Caki2 (cell line): Measurements from ENCODE around the gene RUNX1. TPM values are rescaled to one million over a fixed set of nuclear protein-coding genes. Genes with fewer than 3 reads are reported as not detected.

ENCODE experiments used
- DNase-seq: peaks from one replicate; pipeline ENCODE4 v3.0.0-alpha.2; 2015; ENCODE audit warnings: low read depth
- in situ Hi-C: cut with HindIII; loops from 2 replicates; pipeline ENCODE4 v1.10.0; 2016; ENCODE audit warnings: low sequenced_read_pairs, low pct_unique_long_range_greater_than_20kb, mixed read lengths
- total RNA-seq: library from RNA; depleted of rRNA; stranded (reverse); fragments of >200 nt; shearing (Covaris generic); gene quantifications from 2 replicates; pipeline ENCODE4 v1.2.3, GENCODE V29; 2014; ENCODE audit warnings: low replicate concordance

RUNX1 gene
- total RNA-seq, 1 experiment from 2014 or later, result 4.8 TPM

DNA sequence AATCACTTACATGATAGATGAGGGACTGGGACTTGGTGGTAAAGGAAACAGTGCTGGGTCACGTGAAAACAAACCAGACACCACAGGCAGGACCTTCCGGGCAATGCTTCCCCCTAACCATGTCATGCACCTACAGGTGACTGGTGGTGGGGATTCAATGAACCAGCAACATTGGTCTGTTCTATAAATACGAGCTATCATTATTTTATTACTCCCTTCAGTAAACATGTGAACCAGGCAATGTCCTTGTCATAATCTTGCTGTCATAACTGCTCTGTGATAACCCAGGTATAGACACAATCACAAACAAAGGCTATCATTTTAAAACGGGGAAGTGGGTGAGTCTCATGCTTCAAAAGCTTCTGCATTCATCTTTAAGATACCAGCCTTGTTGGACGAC is 226.9 kb downstream of the RUNX1 start:
- DNase-seq, result no peak

DNA sequence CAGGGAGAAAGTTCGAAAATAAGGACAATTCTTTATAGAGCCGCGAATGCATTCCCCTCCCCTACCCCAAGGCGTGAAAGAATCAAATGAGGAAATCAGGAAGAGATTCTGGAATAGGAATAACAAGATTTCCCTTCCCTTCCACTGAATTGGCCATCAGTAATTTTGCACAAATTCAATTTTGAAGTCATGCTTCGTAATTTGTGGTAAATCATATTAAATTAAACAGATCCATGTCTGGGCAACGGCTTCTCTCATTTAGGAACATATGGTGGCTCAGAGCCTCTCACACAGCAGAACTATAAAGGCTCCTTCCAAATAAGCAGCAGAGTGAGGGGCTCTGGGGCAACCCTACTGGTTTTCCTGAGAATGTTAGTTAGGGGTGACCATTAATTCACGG is 227.4 kb downstream of the RUNX1 start:
- in situ Hi-C loops, result no loop called here
- no peak for DNase-seq

More for the DNA sequence above, 226.9 kb downstream of the RUNX1 start:
- in situ Hi-C loops, result no loop called here

DNA sequence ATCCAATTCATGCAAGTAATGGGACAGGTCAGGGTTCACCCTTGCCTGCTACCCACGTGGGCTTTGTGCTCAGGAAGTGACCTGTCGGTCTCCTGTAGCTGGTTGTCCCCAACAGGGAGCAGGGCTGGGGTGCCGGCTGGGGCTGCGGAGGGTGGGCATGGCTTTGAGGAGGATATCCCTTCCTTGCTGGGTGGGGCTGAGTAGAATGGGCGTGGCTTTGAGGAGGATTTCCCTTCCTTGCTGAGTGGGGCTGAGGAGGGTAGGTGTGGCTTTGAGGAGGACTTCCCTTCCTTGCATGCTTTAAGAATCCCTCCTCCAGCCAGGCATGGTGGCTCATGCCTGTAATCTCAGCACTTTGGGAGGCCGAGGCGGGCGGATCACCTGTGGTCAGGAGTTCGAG is 229.1 kb downstream of the RUNX1 start:
- DNase-seq, result no peak
- in situ Hi-C loops, result no loop called here

DNA sequence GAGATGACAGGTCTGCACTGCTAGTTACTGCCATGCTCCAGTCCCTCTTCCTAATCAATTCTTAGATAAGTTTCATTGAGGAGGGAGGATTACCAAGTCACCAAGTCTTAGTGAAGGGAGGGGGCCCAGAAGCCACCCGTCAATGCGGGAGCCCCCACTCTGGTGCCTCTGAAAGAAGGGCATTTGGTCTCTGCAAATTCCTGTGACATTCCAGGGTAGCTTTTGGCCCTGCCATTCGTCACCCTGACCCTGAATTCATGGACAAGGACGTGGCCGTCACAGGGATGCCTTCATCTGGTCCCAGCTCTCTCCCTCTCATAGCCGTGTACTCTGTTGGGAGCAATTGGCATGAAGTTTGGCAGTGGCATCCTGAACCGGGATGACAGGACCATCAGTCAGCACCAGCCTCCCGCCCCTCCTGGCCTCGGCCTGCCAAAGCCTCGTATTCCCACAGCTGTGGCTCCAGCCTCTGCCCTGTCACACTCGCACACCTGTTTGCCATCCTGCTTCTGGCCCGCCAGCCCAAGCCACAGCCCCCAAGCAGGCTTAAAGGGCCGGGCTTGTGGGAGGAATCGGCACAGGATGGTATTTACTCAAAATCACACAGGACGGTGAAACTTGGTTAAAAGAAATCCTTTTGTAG is 229.6 kb downstream of the RUNX1 start:
- no peak for DNase-seq
- in situ Hi-C loops, result no loop called here

DNA sequence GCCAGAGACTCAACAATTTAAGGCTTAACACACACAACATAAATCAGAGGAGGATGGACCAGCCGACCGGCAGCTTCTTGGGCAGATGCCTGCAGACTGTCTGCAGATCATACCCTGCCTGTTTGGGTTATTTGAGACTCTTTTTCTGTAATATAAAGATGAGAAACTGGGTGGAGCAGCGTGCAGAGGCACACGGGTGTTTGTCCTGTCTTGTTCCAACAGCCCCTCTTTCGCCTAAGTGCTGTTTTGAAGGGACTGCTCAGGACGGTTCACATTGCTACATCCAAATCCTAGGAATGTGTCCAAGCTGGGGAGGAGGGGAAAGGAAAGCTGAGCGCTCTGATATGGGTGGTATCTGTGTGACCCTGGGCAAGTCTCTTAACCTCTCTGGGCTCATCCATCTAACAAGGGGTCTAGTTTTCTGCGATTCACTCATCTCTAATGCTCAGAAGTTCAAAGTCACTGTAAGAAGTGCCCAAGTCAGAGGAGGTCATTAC is 230.4 kb downstream of the RUNX1 start:
- in situ Hi-C loops, result no loop called here
- DNase-seq, result no peak

DNA sequence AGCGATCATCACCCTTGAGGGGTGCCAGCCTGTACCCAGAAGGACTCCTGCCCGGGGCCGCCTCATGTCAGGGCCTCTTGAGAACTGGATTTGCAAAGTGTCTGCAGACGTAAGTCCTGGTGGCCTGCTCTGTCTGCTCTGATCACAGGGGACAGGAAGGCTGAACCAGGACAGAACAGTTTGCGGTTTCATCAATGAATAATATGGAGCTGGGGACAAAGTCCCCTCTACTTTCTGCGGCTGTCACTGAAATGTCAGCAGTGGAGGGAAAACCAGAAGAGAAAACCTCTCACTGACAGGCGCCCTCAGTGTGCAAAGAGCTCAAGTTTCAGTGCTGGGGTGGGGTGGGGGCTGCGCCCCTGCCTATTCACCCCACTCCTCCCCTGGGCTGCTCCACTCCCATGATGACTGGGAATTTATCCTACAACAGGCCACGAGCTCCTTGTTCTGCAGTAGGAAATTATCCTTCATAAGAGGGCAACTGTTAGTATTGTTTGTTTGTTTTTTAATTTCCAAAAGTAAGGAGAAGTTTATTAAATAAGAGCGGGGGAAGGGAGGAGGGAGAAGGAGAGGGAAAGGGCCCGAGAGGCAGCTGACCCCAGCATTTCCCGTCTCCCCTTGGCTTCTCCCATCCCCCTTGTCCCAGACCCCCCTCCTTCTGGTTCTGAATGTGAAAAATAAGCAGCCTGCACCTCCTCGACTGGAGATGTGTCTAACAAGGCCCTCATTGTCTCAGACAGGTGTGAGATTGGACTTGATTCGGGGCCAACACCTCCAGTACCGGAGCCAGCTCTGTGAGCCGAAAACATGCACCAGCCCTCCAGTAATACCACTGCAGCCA is 231.1 kb downstream of the RUNX1 start:
- in situ Hi-C loops, result no loop called here

DNA sequence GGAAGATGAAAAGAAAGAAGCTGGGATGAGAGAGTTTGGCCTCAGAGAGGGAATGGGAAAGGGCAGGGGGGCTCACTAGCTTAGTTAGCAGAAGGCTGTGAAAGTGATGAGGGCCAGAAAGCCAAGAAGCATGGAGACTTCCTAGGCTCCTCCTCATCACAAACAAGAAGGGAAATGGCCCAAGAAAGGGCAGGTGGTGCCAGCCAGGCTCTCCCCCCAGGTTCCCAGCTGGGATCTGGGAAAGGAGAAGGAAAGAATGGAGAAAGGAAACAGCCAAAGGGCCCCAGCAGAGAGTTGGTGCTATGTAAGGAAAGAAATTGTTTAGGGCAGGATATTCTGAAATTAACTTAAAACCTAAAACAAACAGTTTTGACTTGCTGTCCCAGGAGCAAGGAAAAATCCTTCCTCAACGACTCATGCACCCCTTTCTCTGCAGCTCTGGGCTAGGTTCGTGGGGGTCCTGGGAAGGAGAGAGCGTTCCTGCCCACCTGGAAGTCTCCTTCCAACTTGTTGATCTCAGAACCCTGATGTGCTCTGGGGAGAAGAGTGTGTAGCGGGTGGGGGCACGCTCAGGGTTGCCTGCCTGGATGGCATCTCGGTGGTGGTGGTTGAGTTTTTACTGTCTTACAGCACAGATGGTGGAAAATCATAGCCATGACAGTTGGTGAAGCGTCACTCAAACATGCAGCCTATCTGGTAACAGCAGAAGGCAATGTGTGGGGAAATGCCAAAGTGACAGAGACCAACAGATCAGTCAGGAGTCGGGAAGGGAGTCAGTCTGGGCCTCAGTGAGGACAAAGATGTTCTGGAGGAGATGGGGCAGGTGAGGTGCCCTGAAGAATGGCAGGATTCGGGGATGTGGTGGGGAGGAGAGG is 233.0 kb downstream of the RUNX1 start:
- no peak for DNase-seq
- in situ Hi-C loops, result no loop called here

More for the DNA sequence above, 231.1 kb downstream of the RUNX1 start:
- no peak for DNase-seq

DNA sequence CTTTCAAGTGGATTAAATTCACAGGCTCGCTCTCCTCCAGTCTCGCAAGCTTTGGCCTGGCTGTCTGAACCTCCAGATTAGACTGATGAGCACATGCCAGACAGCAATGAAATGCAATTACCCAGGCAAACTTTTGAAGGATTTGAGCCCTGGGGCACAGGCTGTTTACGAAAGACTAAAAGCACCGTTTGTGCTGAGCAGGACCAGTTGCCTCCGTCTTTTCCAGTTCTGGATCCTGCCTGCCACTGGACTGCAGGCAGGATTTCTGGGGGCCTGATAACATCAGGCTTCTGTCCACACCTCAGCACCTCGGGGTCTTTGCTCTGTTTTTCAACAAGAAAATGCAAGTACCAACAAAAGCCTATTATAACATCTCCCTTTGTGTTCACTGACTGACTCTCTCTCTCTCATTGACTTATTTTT is 234.6 kb downstream of the RUNX1 start:
- in situ Hi-C loops, result no loop called here
- DNase-seq, result no peak

DNA sequence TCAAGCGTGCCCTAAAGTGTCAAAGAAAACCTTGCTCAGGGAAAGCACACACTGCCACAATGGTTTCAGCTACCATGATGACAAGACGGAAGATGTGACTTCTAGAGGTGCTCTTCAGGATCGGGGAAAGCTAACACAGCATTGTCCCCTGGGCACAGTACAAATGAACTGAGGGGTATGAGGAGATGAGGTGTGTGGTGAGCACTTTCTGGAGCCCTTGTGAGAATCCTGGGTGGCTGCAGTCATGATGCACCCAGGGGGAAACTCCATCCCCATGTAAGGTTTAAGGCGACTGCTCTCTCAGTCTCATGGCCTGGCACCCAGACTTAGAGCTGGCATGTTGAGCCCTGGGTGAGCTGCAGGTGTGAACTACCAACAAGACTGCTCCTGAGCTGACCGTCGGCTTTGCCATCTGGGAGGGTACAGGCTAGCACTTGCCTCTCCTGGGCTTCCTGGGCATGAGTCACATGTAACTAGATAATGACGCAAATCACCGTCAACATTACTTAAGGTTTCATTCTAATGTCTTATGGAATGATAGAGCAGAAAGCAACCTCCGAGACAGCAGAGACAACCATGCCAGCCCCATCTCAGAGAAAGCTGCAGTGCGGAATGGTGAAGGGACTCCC is 235.7 kb downstream of the RUNX1 start:
- in situ Hi-C loops, result no loop called here
- no peak for DNase-seq

DNA sequence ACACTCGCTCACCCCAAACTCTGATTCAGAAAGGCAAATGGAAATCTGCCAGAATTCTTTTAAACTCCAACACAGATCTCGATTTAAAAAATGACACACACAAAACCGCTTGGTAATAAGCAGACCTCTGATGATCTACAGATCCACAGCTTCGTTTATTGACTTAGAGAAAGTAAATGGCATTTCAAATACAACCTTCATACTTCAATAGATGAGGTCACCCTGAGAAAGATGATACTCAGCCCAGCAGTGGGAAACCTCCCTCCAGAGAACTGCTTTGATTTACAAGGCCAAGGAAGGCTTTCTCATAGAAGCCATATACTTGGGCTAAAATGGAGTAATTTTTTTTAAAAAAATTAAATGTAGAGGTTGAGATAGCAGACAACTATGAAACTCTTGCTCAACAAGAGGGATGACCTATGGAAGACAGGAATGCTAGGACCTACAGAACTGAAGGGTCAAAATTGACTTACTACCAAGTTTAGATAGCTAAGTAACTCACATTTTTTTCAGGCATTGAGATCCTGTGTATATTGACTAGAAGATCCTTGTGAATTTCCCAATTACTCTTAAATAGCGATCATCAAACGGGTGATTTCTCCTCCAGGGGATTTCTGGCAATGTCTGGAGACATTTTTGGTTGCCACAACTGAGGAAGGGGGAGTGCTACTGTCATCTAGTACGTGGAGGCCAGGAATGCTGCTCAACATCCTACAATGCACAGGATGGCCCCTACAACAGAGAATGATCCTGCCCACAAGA is 236.4 kb downstream of the RUNX1 start:
- DNase-seq, result peak; percentile 47
- in situ Hi-C loops, result no loop called here

DNA sequence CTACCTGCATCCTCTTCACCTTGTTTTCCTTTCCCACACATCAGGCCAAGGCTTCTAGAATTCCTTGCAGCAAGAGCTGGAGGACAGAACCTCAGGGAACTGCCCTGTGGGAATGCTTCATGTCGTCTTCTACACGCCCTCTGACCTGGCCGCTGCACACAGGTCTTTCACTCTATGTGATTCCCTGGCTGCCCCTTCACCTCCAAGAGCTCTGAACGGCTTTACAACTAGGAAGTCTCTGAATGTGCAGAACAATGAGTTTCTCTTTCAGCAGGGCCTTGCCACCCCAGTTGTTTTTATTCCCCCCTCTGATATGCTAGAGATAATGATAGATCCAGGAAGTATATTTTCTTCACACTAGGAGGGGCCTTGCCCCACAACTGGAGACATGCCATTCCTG is 237.7 kb downstream of the RUNX1 start:
- in situ Hi-C loops, result no loop called here
- DNase-seq, result no peak

DNA sequence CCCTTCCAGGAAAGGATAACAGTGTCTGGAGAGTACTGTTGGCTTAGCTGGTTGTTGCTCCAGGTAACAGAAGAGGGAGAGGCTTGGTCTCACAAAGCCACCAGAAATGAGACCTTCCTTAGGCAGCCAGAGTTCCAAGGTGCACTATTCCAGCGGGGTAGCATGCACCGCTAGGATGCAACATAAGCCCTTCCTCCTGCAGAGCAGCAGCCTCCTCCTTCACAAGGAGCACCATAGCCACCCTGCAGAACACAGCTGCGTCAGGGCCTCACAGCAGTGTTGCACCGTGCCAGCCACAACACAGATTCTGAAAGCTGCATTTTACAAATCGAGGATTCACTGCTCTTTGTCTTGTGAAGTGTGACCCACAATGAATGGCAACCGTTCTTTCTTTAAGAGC is 238.3 kb downstream of the RUNX1 start:
- in situ Hi-C loops, result no loop called here
- no peak for DNase-seq

DNA sequence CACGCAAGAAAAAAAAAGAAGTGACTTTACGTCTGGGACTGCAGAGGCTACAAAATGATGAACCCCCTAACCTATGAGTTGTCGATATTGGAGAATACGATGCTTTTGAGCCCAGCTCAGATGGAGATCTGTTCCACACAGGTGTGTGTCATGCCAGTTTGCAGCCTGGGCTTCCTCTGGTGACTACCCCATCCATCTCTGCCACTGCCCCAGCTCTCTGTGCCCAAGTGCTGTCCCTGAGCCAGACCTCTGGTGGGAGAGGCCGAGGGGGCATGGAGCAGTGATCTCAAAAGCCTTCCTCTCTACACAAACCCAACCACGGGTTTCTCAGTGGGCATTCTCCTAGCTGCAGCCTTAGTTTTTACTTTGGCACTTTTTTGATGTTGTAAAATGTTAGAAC is 239.3 kb downstream of the RUNX1 start:
- in situ Hi-C loops, result no loop called here
- no peak for DNase-seq

DNA sequence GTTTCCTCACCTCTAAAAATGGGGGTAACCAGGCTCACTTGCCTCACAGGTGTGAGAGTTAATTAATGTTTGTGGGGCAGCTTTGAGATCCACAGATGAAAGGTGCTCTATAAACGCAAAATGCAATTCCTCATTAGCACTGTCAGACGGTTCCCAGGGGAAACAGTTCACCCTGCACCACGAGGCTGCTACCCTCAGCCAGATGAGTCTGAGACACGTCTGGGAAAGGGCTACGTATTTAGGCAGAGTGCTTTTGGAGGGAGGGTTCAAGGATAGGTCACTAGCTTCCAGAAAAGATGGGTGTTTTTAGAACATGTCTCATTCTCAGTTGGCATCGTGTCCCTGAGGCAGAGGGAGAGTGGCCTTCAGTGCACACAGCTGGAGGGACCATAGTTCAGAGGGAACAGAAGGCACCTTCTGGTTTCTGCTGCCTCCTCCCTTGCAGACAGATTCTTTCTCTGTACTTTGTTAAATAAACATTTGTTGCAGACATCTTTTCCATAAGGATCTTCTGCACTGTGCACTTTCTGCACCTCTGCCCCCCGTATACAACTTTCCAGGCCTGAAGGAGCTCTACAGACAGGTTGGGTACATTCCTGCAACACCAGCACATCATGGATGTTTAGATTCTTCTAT is 240.4 kb downstream of the RUNX1 start:
- DNase-seq, result no peak
- in situ Hi-C loops, result no loop called here

DNA sequence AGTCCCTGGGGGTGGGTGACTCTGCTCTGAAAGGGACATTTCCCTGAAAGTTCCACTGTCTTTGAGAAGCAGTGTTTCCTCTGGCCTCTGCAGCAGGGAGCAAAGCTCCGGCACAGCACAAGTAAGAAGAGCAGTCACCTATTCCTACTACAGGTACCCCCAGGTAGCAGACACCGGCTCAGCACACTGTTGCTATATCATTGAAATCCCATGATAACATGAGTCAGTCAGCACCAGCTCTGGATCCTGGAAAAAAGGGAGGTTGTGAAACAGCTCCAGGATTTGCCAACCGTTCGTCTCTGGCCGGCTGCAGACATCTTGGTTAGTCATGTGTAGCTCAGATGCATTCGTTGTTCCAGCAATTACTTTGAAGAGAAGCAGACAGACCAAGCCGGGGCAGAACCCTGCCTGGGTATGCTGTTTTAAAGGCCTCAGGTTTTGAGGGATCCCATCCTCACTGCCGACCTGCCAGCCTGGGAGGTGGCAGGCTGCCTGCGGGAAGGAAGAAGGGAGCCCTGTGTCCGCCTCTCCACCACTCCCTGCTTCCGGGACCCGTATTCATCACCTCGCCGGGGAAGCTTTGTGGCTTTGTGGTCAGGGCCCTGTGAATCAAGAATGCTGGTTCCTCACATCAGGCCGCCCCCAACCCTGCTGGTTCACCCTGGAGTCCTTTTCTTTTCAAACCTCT is 241.1 kb downstream of the RUNX1 start:
- in situ Hi-C loops, result no loop called here
- peak; percentile 80 for DNase-seq

DNA sequence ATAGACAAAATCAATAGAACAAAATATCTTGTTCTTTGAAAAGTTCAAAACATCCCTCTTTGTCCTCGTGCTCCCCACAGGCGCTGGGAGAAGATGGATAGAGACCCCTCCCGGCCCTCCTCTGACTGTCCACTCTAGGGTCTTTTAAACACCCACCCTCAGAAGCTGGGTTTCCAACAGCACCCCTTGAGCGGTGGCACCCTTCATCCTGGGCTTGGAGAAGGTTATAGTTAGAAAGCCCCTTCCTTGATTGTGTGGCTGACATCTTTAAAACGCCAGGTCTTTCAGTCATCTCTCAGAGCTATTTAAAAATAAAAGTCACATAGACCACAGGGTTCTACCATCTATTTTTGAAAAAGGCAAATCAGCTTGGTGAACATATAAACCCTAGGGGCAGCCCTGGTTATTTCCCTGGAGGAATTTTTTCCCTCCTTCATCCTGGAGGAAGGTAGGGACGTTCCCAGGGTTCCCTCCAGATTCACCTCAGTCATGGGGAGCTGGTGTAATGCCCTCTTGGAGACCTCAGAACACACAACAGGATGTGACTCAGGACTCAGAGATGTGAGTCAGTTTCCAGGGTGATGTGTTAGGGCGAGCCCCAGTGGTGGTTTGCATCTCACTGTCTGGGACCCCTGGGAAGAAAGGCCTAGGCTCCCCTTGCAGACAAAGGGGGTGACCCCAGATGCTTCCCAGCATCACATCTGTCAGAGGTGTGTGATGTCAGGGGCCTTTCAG is 241.8 kb downstream of the RUNX1 start:
- in situ Hi-C loops, result no loop called here
- DNase-seq, result peak; percentile 90
